ENCODE measurements around the gene GAREM1. TPM values are rescaled to one million over a fixed set of nuclear protein-coding genes. Genes with fewer than 3 reads are reported as not detected.

The GAREM1 gene
- total and polyA plus RNA-seq, 8 donors: 2.5 to 60.3 (median 16.2) TPM

DNA sequence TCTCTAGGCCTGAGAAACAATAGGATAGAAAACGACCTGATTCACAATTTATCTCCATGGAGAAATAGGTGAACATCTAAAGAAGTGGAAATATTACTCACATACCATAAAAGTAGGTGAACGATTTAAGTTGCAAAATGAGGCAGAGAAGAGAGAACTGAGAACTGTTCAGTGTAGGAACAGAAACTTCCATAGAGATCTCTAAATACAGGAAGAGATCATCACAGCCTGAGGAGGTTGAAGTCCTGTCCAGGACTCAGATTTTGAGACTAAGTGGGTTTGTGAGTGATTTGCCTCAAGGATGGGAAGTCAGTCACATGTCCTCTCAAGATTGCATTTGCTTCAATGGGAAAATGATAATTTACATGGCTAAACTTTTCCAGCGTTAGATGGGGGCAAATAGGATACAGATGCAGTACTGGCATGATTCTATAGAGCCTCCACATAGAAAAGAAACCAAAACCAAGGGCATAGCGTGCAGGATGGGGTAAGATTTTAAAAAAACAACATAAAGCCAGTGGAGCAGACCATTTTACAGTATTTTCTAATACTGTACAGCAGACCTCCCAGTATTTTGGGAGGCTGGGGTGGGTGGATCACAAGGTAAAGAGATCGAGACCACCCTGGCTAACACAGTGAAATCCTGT lies 212.0 kb downstream of the GAREM1 start:
- 69 to 81% (median 78%) methylated on average over 5 of the region's 5 CpGs for WGBS, 5 donors
- intact Hi-C loops (cut with DNase I; ENCODE audit: low total_unique reads): no loop called here
- Histone ChIP-seq H3K36me3 (no peaks in the 10 kb centered on the region), H3K4me3 (no peak overlapping the region), H3K4me1 (no peaks in the 10 kb centered on the region), H3K27ac (no peak overlapping the region), H3K27me3 (no peaks in the 10 kb centered on the region), H3K9me3 (no peaks in the 10 kb centered on the region)
- no peak for DNase-seq
- no peak for TF ChIP-seq EP300 (IDR thresholded peaks at IDR 0.05)
- no peak for TF ChIP-seq POLR2A (IDR thresholded peaks at IDR 0.05)
- TF ChIP-seq POLR2AphosphoS5 (IDR thresholded peaks at IDR 0.05): no peak
- TF ChIP-seq, protein P1, sequence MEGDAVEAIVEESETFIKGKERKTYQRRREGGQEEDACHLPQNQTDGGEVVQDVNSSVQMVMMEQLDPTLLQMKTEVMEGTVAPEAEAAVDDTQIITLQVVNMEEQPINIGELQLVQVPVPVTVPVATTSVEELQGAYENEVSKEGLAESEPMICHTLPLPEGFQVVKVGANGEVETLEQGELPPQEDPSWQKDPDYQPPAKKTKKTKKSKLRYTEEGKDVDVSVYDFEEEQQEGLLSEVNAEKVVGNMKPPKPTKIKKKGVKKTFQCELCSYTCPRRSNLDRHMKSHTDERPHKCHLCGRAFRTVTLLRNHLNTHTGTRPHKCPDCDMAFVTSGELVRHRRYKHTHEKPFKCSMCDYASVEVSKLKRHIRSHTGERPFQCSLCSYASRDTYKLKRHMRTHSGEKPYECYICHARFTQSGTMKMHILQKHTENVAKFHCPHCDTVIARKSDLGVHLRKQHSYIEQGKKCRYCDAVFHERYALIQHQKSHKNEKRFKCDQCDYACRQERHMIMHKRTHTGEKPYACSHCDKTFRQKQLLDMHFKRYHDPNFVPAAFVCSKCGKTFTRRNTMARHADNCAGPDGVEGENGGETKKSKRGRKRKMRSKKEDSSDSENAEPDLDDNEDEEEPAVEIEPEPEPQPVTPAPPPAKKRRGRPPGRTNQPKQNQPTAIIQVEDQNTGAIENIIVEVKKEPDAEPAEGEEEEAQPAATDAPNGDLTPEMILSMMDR (IDR thresholded peaks at IDR 0.05): no peak

DNA sequence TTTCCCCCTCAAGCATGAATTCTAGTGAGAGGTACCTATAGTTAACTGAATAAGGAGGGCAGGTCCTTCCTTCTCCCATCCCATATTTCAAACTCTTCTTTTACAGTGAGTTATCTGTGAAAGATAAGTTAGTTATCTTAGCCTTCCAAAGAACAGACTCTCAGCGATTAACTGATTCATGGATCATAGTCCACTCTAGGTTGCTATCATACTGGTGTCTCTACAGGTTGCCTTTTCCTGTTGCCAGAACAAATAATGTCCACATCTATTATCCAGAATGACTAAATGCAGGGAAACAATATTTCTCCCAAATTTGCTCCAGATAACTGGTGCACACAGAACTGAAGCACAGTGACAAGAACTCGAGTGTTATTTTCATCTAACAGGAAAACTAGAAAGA lies 212.5 kb downstream of the GAREM1 start:
- Histone ChIP-seq H3K36me3 (no peaks in the 10 kb centered on the region), H3K27me3 (no peaks in the 10 kb centered on the region), H3K4me1 (no peaks in the 10 kb centered on the region), H3K4me3 (no peak overlapping the region), H3K27ac (no peak overlapping the region), H3K9me3 (no peaks in the 10 kb centered on the region)
- TF ChIP-seq POLR2A (IDR thresholded peaks at IDR 0.05): no peak
- TF ChIP-seq POLR2AphosphoS5 (IDR thresholded peaks at IDR 0.05): no peak
- DNase-seq: no peak
- intact Hi-C loops (cut with DNase I; ENCODE audit: low total_unique reads): no loop called here
- 65 to 76% (median 70%) methylated on average over 2 of the region's 2 CpGs for WGBS, 5 donors

DNA sequence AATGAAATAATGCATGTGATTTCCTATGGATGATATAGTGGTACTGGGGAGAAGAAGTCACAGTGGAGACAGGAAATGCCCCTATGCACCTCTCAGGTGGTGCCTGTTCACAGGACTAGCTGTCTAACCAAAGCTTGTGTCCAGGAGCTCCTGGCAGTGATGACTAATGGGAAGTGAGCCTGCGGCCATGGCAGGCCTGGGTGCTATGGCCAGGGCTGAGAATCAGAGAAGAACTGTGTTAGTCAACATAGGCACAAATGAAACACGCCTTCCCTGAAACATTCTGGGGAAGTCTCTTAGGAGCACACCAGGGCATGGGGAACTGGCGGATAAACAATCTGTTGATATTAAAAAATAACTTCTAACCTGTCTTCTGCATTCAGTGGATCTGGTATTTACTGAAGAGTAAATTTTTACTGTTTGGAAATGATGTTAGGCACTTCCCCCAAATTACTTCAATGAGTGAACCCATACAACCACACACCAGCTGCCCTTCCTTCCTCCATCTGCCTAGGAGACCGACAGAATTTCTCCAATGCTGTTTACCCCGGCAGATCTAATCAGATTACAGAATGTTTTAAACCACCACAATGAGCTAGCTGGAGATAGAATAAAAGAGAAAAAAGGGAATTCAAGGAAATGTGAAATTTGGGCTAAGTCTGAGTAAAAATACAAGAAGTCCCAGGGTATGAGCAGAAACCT lies 213.4 kb downstream of the GAREM1 start:
- Histone ChIP-seq H3K4me1 (no peaks in the 10 kb centered on the region), H3K4me3 (no peak overlapping the region), H3K27ac (no peak overlapping the region), H3K27me3 (no peaks in the 10 kb centered on the region), H3K36me3 (no peaks in the 10 kb centered on the region), H3K9me3 (no peaks in the 10 kb centered on the region)
- 60 to 72% (median 66%) methylated on average over 5 of the region's 5 CpGs for WGBS, 5 donors
- no peak for DNase-seq
- TF ChIP-seq POLR2AphosphoS5 (IDR thresholded peaks at IDR 0.05) (no peak), POLR2A (IDR thresholded peaks at IDR 0.05) (no peak), EP300 (IDR thresholded peaks at IDR 0.05) (no peak)
- TF ChIP-seq, protein P1 (IDR thresholded peaks at IDR 0.05): no peak
- intact Hi-C loops (cut with DNase I; ENCODE audit: low total_unique reads): no loop called here

DNA sequence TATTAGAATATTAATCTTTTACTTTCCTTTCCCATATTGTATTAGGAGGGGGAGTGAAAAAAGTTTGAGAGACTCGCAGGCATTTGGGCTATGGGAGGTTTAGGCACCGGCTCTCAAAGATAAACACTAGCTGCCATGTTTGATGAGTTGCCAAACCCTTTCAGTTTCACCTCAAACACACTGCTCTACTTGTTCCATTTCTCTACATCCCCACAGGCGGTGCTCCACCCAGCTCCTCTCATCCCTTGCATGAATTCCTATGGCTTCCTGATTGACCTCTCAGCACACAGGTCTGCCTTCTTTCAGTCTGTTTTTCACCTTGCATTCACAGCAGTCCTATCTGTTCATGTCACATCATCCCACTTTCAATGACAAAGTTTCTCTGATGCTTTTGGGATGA lies 215.1 kb downstream of the GAREM1 start:
- TF ChIP-seq POLR2AphosphoS5 (IDR thresholded peaks at IDR 0.05): no peak
- TF ChIP-seq, protein P1 (IDR thresholded peaks at IDR 0.05): no peak
- no peak for TF ChIP-seq POLR2A (IDR thresholded peaks at IDR 0.05)
- no peak for TF ChIP-seq EP300 (IDR thresholded peaks at IDR 0.05)
- intact Hi-C loops (cut with DNase I; ENCODE audit: low total_unique reads): no loop called here
- no peaks in the 10 kb centered on the region for H3K27me3 ChIP-seq
- H3K4me3 ChIP-seq: no peak overlapping the region
- no peaks in the 10 kb centered on the region for H3K9me3 ChIP-seq
- no peak overlapping the region for H3K27ac ChIP-seq
- no peaks in the 10 kb centered on the region for H3K36me3 ChIP-seq
- no peak for DNase-seq
- 54 to 69% (median 56%) methylated on average over 3 of the region's 3 CpGs for WGBS, 5 donors
- H3K4me1 ChIP-seq: no peaks in the 10 kb centered on the region
